CD4-positive, alpha-beta T cell treated with Interleukin-2 at 100 ng/mL for 4 hours (primary cell): ENCODE results near the gene ADAMTSL2.
"Not testable (repeated sequence)": the region's sequence is repeated elsewhere in the genome, so short reads cannot be mapped to it uniquely, and the experiment has no call there.

Experiments
- DNase-seq: peaks from one replicate; pipeline ENCODE4 v3.0.0-alpha.2; 2020; ENCODE audit warnings: low spot score

Gene ADAMTSL2

GRCh38 chr9:133558191-133559126, 24.0 kb downstream of the ADAMTSL2 start:
- no peak for DNase-seq

- DNase-seq: no peak
Observed at GRCh38 chr9:133560311-133560710, 25.8 kb downstream of the ADAMTSL2 start.

GRCh38 chr9:133560944-133561343, 26.4 kb downstream of the ADAMTSL2 start:
- DNase-seq: no peak

- no peak for DNase-seq
Observed at GRCh38 chr9:133561976-133562554, 27.6 kb downstream of the ADAMTSL2 start.

GRCh38 chr9:133562611-133563290, 28.2 kb downstream of the ADAMTSL2 start:
- no peak for DNase-seq

- DNase-seq: no peak
Observed at GRCh38 chr9:133563291-133563796, 28.8 kb downstream of the ADAMTSL2 start.

GRCh38 chr9:133563814-133564213, 29.3 kb downstream of the ADAMTSL2 start:
- DNase-seq: not testable (repeated sequence)

GRCh38 chr9:133564451-133565116, 30.1 kb downstream of the ADAMTSL2 start:
- DNase-seq: no peak

- DNase-seq: no peak
Observed at GRCh38 chr9:133566382-133566781, 31.9 kb downstream of the ADAMTSL2 start.

GRCh38 chr9:133566817-133567216, 32.3 kb downstream of the ADAMTSL2 start:
- no peak for DNase-seq

GRCh38 chr9:133568186-133568585, 33.7 kb downstream of the ADAMTSL2 start:
- no peak for DNase-seq

- DNase-seq: no peak
Observed at GRCh38 chr9:133569121-133569785, 34.7 kb downstream of the ADAMTSL2 start.

- DNase-seq: no peak
Observed at GRCh38 chr9:133569891-133570690, 35.6 kb downstream of the ADAMTSL2 start.

GRCh38 chr9:133570691-133571080, 36.2 kb downstream of the ADAMTSL2 start:
- DNase-seq: no peak

GRCh38 chr9:133571391-133571890, 36.9 kb downstream of the ADAMTSL2 start:
- DNase-seq: no peak

- DNase-seq: no peak
Observed at GRCh38 chr9:133571896-133572595, 37.5 kb downstream of the ADAMTSL2 start.

GRCh38 chr9:133572821-133573361, 38.4 kb downstream of the ADAMTSL2 start:
- DNase-seq: no peak

- DNase-seq: no peak
Observed at GRCh38 chr9:133573791-133574515, 39.4 kb downstream of the ADAMTSL2 start.

GRCh38 chr9:133574771-133575170, 40.3 kb downstream of the ADAMTSL2 start:
- DNase-seq: no peak
